Measurements from ENCODE around the gene RNF224. TPM values are rescaled to one million over a fixed set of nuclear protein-coding genes. Genes with fewer than 3 reads are reported as not detected.

RNF224 gene
- total and polyA plus RNA-seq, 10 of the 15 experiments (the other 5 are each of a cell fraction or from before 2014, with no cell fraction given): not detected

GRCh38 chr9:137235424-137236237 is 8.3 kb downstream of the RNF224 start (continued):
- TF ChIP-seq PBX3 (IDR thresholded peaks at IDR 0.05; ENCODE audit: insufficient replicate concordance, low read depth, low read length) (no peak), RELA (IDR thresholded peaks at IDR 0.05; ENCODE audit: borderline replicate concordance, partially characterized antibody) (no peak), LARP7 (IDR thresholded peaks at IDR 0.05) (no peak)

DNA sequence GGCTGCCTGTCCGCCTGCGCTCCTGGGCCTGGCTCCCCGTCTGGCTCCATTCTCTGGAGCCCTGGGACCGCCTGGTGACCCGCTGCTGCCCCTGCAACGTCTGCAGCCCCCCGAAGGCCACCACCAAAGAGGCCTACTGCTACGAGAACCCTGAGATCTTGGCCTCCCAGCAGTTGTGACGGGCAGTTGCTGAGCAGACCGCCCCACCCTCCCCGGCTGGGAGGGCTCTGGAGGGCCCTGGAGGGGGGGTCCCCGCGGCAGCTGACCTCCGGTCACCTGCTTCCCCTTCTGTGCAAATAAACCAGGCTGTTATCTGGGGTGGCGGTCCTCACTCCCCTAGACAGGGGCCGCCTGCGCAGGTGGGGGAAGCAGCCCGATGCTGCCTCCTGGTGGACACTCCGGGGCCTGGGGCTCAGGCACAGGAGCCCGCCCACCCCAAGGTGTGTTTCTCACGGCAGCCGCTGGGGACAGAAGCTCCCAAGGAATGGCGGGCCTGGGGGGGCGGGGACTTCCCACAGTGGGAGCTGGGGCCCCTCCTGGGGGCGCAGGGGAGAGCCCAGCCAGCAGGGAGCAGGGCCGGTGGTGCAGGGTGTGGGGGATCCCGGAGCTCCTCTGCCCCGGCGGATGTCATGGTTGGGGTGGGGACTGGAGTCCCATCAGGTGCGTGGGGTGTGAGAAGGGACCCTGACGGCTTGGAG is 9.1 kb downstream of the RNF224 start:
- H3K9me3 ChIP-seq (replicated peaks; ENCODE audit: control insufficient read depth, insufficient read depth, low read length): no peaks in the 10 kb centered on the region
- DNase-seq (ENCODE audit: low read depth, low spot score) (no peak), ATAC-seq (peak; percentile 65), FAIRE-seq (no peak)
- H4K20me1 ChIP-seq (ENCODE audit: control insufficient read depth, insufficient read depth): no peaks in the 10 kb centered on the region
- no peak overlapping the region for H3K4me3 ChIP-seq
- POLR2A ChIA-PET: interaction anchor here (0.6 to 9.2 kb wide), 10 partner anchors 13 to 805 kb away, joined by 3 to 112 read pairs (median 6); partner anchors contain the start of genes CYSRT1, NELFB, NRARP and RNF208
- CTCF ChIA-PET: interaction anchor here (0.6 to 5.3 kb wide), 43 partner anchors 11 to 471 kb away, joined by 3 to 52 read pairs (median 4); partner anchors contain the start of genes ANAPC2, CYSRT1, DPP7 and EXD3
- H3K27ac ChIP-seq (ENCODE audit: control insufficient read depth, insufficient read depth): peak overlapping the region; percentile 31; the same call in 1 of the 2 replicates
- H3K27me3 ChIP-seq (replicated peaks in 1 of 2; ENCODE audit: control insufficient read depth in 2 of 2, insufficient read depth in 2 of 2, low read length in 1 of 2): no peaks in the 10 kb centered on the region
- no peaks in the 10 kb centered on the region for H3K36me3 ChIP-seq (ENCODE audit: control insufficient read depth in 2 of 2, insufficient read depth in 2 of 2, low read length in 1 of 2)
- BruUV-seq (replicated peaks): no TSS peak
- H3K9ac ChIP-seq (ENCODE audit: control insufficient read depth, insufficient read depth, low read length): peak overlapping the region; percentile 44
- in situ Hi-C loops (cut with MboI) (no loop called here), intact Hi-C loops (cut with micrococcal nuclease; ENCODE audit: unreplicated experiment) (loop anchor here (5.0 kb wide), 1 partner anchor 449 kb away; no protein-coding TSS in a partner anchor)
- SMC1A ChIA-PET (ENCODE audit: uncharacterized antibody, unreplicated experiment): interaction anchor here (0.7 to 2.4 kb wide), 9 partner anchors 11 to 176 kb away, joined by 3 to 6 read pairs (median 4); partner anchors contain the start of gene TOR4A
- H2AFZ ChIP-seq (ENCODE audit: control insufficient read depth, low read depth, low read length): peak overlapping the region; percentile 65
- peaks cover 8% of the 10 kb centered on the region for H3K79me2 ChIP-seq (ENCODE audit: control insufficient read depth, insufficient read depth, low read length)
- RAD21 ChIA-PET (ENCODE audit: unreplicated experiment): interaction anchor here (0.6 to 4.6 kb wide), 30 partner anchors 13 to 437 kb away, joined by 3 to 20 read pairs (median 4); partner anchors contain the start of genes ANAPC2, MAN1B1, NELFB and RNF208
- 8% methylated on average over 27 of the region's 31 CpGs for WGBS (ENCODE audit: insufficient coverage, insufficient replicate concordance, low lambda C conversion rate, missing lambda C conversion rate)
- H3K4me1 ChIP-seq (ENCODE audit: control insufficient read depth, insufficient read depth, low read length): peaks cover 26% of the 10 kb centered on the region
- peak overlapping the region; percentile 94 for H3K4me2 ChIP-seq (ENCODE audit: control insufficient read depth, insufficient read depth)
- TF ChIP-seq FOS (IDR thresholded peaks at IDR 0.05; ENCODE audit: borderline replicate concordance, extremely low read depth, insufficient read length) (no peak), POU2F2 (IDR thresholded peaks at IDR 0.05; ENCODE audit: borderline replicate concordance, low read depth, low read length) (no peak), MLLT1 (IDR thresholded peaks at IDR 0.05) (no peak), SKIL (IDR thresholded peaks at IDR 0.05; ENCODE audit: low read depth, poor library complexity, severe bottlenecking) (no peak)
- TF ChIP-seq, protein P1, sequence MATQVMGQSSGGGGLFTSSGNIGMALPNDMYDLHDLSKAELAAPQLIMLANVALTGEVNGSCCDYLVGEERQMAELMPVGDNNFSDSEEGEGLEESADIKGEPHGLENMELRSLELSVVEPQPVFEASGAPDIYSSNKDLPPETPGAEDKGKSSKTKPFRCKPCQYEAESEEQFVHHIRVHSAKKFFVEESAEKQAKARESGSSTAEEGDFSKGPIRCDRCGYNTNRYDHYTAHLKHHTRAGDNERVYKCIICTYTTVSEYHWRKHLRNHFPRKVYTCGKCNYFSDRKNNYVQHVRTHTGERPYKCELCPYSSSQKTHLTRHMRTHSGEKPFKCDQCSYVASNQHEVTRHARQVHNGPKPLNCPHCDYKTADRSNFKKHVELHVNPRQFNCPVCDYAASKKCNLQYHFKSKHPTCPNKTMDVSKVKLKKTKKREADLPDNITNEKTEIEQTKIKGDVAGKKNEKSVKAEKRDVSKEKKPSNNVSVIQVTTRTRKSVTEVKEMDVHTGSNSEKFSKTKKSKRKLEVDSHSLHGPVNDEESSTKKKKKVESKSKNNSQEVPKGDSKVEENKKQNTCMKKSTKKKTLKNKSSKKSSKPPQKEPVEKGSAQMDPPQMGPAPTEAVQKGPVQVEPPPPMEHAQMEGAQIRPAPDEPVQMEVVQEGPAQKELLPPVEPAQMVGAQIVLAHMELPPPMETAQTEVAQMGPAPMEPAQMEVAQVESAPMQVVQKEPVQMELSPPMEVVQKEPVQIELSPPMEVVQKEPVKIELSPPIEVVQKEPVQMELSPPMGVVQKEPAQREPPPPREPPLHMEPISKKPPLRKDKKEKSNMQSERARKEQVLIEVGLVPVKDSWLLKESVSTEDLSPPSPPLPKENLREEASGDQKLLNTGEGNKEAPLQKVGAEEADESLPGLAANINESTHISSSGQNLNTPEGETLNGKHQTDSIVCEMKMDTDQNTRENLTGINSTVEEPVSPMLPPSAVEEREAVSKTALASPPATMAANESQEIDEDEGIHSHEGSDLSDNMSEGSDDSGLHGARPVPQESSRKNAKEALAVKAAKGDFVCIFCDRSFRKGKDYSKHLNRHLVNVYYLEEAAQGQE (IDR thresholded peaks at IDR 0.05; ENCODE audit: low read depth, low read length): no peak

Measured in GM12878 (cell line).